Keratinocyte (primary cell): ENCODE data around the gene C2orf76.

Source experiments
- CTCF ChIP-seq, 3 experiments: IDR thresholded peaks in 1 of 3; conservative IDR thresholded peaks in 1 of 3; optimal IDR thresholded peaks in 1 of 3; 2 replicates in 2 of 3; 3 replicates in 1 of 3; pipeline versions ENCODE3 to v1.5.1; 2011; ENCODE audit warnings: low read length in 3 of 3, mild to moderate bottlenecking in 3 of 3, moderate library complexity in 2 of 3, control low read depth in 1 of 3, inconsistent platforms in 1 of 3; ENCODE audit not compliant: insufficient read depth in 2 of 3; ENCODE audit errors: extremely low read depth in 1 of 3
- EZH2 ChIP-seq: IDR thresholded peaks from one replicate; pipeline ENCODE4 v1.6.1; 2012; ENCODE audit warnings: inconsistent platforms, mild to moderate bottlenecking, low read length, moderate library complexity

GRCh38 chr2:119316066-119316465 lies 50.6 kb downstream of the C2orf76 start:
- TF ChIP-seq EZH2: no peak
- TF ChIP-seq CTCF (optimal IDR thresholded peaks at IDR 0.05 in 1 of 3, IDR thresholded peaks at IDR 0.05 in 1 of 3, conservative IDR thresholded peaks at IDR 0.05 in 1 of 3; ENCODE audit: extremely low read depth in 1 of 3, insufficient read depth in 2 of 3, low read length in 3 of 3): no peak
